ENCODE data around the gene ZNF200.

- TF ChIP-seq POLR2A (IDR thresholded peaks at IDR 0.05) (no peak), CTCF (IDR thresholded peaks at IDR 0.05) (no peak)
These were observed 18.0 kb upstream of the ZNF200 start for GRCh38 chr16:3252967-3253366.

All from right lobe of liver (tissue), 4 donors.